ENCODE data around the gene COL8A2.

COL8A2 gene

GRCh38 chr1:36112823-36113222 is 12.2 kb downstream of the COL8A2 start:
- no peak for DNase-seq (ENCODE audit: low spot score)

- no peak for DNase-seq (ENCODE audit: low spot score)
Observed at GRCh38 chr1:36111151-36111550, 13.9 kb downstream of the COL8A2 start.

GRCh38 chr1:36109041-36109679 is 15.9 kb downstream of the COL8A2 start:
- DNase-seq (ENCODE audit: low spot score) = no peak

GRCh38 chr1:36108314-36108713 is 16.7 kb downstream of the COL8A2 start:
- no peak for DNase-seq (ENCODE audit: low spot score)

GRCh38 chr1:36107394-36107793 is 17.6 kb downstream of the COL8A2 start:
- no peak for DNase-seq (ENCODE audit: low spot score)

- no peak for DNase-seq (ENCODE audit: low spot score)
Observed at GRCh38 chr1:36106269-36106668, 18.8 kb downstream of the COL8A2 start.

- no peak for DNase-seq (ENCODE audit: low spot score)
Observed at GRCh38 chr1:36101546-36101945, 23.5 kb downstream of the COL8A2 start.

- DNase-seq (ENCODE audit: low spot score) = no peak
Observed at GRCh38 chr1:36100376-36100775, 24.6 kb downstream of the COL8A2 start.

- DNase-seq (ENCODE audit: low spot score) = peak; percentile 88
Observed at GRCh38 chr1:36099681-36100341, 25.2 kb downstream of the COL8A2 start.

- DNase-seq (ENCODE audit: low spot score) = peak; percentile 54
Observed at GRCh38 chr1:36098650-36099365, 26.2 kb downstream of the COL8A2 start.

- DNase-seq (ENCODE audit: low spot score) = no peak
Observed at GRCh38 chr1:36097693-36098585, 27.1 kb downstream of the COL8A2 start.

- DNase-seq (ENCODE audit: low spot score) = no peak
Observed at GRCh38 chr1:36096500-36097432, 28.3 kb downstream of the COL8A2 start.

GRCh38 chr1:36095760-36096405 is 29.1 kb downstream of the COL8A2 start:
- DNase-seq (ENCODE audit: low spot score) = no peak

GRCh38 chr1:36094621-36095061 is 30.4 kb downstream of the COL8A2 start:
- no peak for DNase-seq (ENCODE audit: low spot score)

- DNase-seq (ENCODE audit: low spot score) = no peak
Observed at GRCh38 chr1:36093929-36094328, 31.1 kb downstream of the COL8A2 start.

- DNase-seq (ENCODE audit: low spot score) = peak; percentile 40
Observed at GRCh38 chr1:36093226-36093625, 31.8 kb downstream of the COL8A2 start.

GRCh38 chr1:36092798-36093185 is 32.2 kb downstream of the COL8A2 start:
- DNase-seq (ENCODE audit: low spot score) = peak; percentile 47

- DNase-seq (ENCODE audit: low spot score) = peak; percentile 45
Observed at GRCh38 chr1:36092166-36092797, 32.7 kb downstream of the COL8A2 start.

GRCh38 chr1:36091698-36092097 is 33.3 kb downstream of the COL8A2 start:
- DNase-seq (ENCODE audit: low spot score) = peak; percentile 51

- no peak for DNase-seq (ENCODE audit: low spot score)
Observed at GRCh38 chr1:36091141-36091540, 33.9 kb downstream of the COL8A2 start.
